HCT116 (cell line): ENCODE measurements around the gene MAST4.

Experiments
- CTCF ChIP-seq, 3 experiments: fragments of 200-600 bp in 1 of 3; sonication (generic) in 1 of 3; IDR thresholded peaks in 2 of 3; conservative IDR thresholded peaks in 1 of 3; 2 replicates each; pipeline ENCODE4 v1.5.1; 2012 to 2017; ENCODE audit warnings: low read depth in 2 of 3, low read length in 2 of 3, antibody characterized with exemption in 1 of 3, borderline replicate concordance in 1 of 3, control low read depth in 1 of 3, mild to moderate bottlenecking in 1 of 3, mixed read lengths in 1 of 3, mixed run types in 1 of 3, moderate library complexity in 1 of 3; ENCODE audit not compliant: insufficient read depth in 1 of 3
- EGR1 ChIP-seq: IDR thresholded peaks from 2 replicates; pipeline ENCODE4 v1.6.1; 2012; ENCODE audit warnings: low read depth
- EZH2 ChIP-seq: fragments of 200-600 bp; sonication (generic); IDR thresholded peaks from 2 replicates; pipeline ENCODE4 v1.6.1; 2017; ENCODE audit warnings: antibody characterized with exemption, mixed run types
- SRF ChIP-seq: IDR thresholded peaks from 2 replicates; pipeline ENCODE4 v1.6.1; 2012; ENCODE audit warnings: low read depth
- TF ChIP-seq, protein P1 (sequence below): IDR thresholded peaks from 2 replicates; pipeline ENCODE4 v1.6.1; 2011; ENCODE audit warnings: mild to moderate bottlenecking, low read length, moderate library complexity; ENCODE audit not compliant: insufficient replicate concordance; ENCODE audit errors: extremely low read depth

DNA sequence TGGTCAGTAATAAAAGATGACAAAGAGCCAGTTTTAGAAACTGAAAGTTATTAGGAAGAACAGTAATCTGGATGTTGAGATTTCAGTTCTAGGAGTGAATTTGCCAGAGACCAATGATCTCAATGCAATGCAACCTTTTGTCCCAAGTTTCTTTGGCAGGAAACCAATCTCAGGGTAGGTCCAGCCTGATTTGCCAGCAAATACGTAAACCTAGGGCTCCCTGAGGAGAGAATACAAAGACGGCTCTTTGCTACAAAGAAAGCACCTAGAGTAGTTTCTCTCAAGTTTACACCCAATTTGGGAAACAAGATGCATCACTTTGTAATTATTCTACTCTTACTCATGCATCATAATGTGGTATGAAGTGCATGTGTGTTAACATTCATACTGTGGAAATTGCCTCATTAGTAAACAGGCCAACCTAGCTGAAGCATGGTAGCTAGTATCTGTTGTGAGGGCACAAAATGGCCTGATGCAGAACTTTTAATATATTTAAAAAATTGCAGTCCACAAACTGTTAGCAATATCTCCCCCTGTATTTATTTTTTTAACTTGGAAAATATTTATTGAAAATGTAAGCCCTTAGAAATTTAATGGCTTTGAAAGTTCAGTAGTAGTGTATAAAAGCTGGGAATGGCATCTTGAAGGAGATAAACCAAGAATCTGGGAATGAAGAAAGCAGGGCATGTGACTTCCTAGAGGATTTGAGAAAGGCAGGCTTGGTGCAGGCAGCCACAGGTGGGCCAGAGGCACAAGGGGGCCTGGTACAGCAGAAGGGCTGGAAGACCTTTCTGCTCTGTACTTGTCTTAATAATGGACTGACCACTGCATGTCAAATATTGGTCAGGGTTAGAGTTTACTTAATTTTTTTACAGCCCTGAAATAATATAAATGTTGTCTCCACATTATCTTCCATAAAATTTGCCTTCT, 59.5 kb downstream of the MAST4 start:
- TF ChIP-seq CTCF (IDR thresholded peaks at IDR 0.05 in 2 of 3, conservative IDR thresholded peaks at IDR 0.05 in 1 of 3; ENCODE audit: borderline replicate concordance in 1 of 3, insufficient read depth in 1 of 3, low read depth in 2 of 3, low read length in 2 of 3) = no peak
- TF ChIP-seq EZH2 = no peak
- no peak for TF ChIP-seq SRF
- TF ChIP-seq, protein P1, sequence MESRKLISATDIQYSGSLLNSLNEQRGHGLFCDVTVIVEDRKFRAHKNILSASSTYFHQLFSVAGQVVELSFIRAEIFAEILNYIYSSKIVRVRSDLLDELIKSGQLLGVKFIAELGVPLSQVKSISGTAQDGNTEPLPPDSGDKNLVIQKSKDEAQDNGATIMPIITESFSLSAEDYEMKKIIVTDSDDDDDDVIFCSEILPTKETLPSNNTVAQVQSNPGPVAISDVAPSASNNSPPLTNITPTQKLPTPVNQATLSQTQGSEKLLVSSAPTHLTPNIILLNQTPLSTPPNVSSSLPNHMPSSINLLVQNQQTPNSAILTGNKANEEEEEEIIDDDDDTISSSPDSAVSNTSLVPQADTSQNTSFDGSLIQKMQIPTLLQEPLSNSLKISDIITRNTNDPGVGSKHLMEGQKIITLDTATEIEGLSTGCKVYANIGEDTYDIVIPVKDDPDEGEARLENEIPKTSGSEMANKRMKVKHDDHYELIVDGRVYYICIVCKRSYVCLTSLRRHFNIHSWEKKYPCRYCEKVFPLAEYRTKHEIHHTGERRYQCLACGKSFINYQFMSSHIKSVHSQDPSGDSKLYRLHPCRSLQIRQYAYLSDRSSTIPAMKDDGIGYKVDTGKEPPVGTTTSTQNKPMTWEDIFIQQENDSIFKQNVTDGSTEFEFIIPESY = no peak
- no peak for TF ChIP-seq EGR1
